ENCODE measurements around the gene XXYLT1.

XXYLT1 gene

GRCh38 chr3:195207056-195207455, 63.9 kb downstream of the XXYLT1 start:
- DNase-seq (ENCODE audit: low read depth in 2 of 2): no peak
- no peak overlapping the region for H3K4me3 ChIP-seq (replicated peaks in 1 of 2; ENCODE audit: low read depth in 2 of 2, low read length in 2 of 2)
- TF ChIP-seq CTCF (IDR thresholded peaks at IDR 0.05; ENCODE audit: low read depth, low read length): no peak

GRCh38 chr3:195204360-195205163, 66.4 kb downstream of the XXYLT1 start:
- no peak for TF ChIP-seq CTCF (IDR thresholded peaks at IDR 0.05; ENCODE audit: low read depth, low read length)
- peak; percentile 48 to 84 for DNase-seq (ENCODE audit: low read depth in 2 of 2)
- H3K4me3 ChIP-seq (replicated peaks in 1 of 2; ENCODE audit: low read depth in 2 of 2, low read length in 2 of 2): no peak overlapping the region

- no peak for TF ChIP-seq CTCF (IDR thresholded peaks at IDR 0.05; ENCODE audit: low read depth, low read length)
- no peak for DNase-seq (ENCODE audit: low read depth in 2 of 2)
- H3K4me3 ChIP-seq (replicated peaks in 1 of 2; ENCODE audit: low read depth in 2 of 2, low read length in 2 of 2): no peak overlapping the region
Observed at GRCh38 chr3:195203606-195204005, 67.4 kb downstream of the XXYLT1 start.

GRCh38 chr3:195201295-195201694, 69.7 kb downstream of the XXYLT1 start:
- no peak for DNase-seq (ENCODE audit: low read depth in 2 of 2)
- TF ChIP-seq CTCF (IDR thresholded peaks at IDR 0.05; ENCODE audit: low read depth, low read length): no peak
- no peak overlapping the region for H3K4me3 ChIP-seq (replicated peaks in 1 of 2; ENCODE audit: low read depth in 2 of 2, low read length in 2 of 2)

DNA sequence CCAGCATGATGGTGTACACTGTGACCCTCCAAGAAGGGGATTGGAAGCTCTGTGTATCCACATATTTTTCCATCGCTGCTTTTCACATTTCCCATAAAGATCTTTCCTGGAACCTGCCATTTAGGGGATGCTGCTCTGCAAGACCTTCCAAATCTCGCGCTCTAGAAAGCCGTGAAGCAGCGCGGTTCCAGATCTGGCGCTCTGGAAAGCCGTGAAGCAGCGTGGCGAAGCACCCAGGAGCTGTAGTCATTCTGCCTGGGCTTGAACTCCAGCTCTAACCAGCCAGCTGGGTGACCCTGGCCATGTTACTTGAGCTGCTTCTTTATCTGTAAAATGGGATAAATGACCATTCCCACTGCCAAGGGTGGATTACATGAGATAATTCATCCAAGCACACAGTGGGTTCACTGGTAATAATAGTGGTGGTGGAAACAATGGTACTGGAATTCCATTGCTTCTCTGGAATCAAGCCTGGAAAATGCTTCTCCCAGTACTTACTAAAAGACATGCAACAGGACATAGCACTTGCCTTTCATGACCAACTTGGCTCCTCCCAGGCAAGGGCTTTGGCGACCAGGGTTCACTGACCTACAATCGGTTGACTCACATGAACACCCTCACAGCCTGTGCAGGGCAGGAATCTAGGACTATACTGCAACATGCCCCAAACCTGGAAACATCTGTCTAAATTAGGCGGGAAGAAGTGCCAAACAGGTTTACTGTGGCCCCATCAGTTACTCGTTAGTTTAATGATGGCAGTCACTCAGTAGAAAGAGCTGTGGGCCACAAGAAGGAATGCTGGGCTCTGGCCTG, 70.7 kb downstream of the XXYLT1 start:
- no peak for DNase-seq (ENCODE audit: low read depth in 2 of 2)
- no peak overlapping the region for H3K4me3 ChIP-seq (replicated peaks in 1 of 2; ENCODE audit: low read depth in 2 of 2, low read length in 2 of 2)
- TF ChIP-seq CTCF (IDR thresholded peaks at IDR 0.05; ENCODE audit: low read depth, low read length): no peak

DNA sequence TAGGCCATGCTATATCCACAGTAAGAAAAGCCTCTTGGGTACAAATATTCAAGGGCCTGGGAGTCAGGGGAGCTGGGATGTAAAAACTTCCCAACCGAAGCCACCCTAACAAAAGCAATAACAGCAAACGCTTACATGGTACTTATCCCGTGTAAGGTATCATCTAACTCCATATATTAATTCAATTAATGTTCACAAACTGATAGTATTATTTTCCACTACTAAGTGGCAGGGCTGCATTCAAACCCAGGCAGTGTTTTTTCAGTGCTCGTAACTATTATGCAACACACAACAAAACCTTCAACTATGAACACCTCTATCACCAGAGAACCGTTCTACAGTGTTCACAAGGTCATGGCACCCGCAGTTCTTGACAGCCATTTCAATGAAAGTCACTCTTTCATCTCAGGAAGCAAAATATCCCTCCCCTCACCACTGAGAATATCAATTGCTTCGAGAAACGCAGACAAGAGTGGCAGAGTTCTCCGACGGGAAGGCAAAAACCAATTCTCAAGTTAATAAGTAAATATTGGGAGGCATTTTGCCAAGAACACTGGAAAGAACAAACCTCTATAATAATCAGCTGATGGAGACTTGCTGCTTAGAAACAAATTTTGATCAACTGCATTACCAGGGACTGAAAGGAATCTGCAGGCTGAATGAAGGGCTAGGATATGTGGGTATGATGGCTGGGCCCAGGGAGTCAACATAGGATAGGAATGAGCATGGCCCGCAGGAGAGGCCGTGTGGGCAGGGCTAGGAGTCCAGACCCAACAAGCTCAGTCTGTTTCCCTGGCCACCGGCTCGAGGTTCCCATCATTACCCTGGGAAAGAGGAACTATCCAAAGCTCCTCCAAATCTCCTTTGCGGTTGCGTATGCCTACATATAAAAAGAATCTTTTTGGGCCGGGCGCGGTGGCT, 72.3 kb downstream of the XXYLT1 start:
- no peak overlapping the region for H3K4me3 ChIP-seq (replicated peaks in 1 of 2; ENCODE audit: low read depth in 2 of 2, low read length in 2 of 2)
- no peak for TF ChIP-seq CTCF (IDR thresholded peaks at IDR 0.05; ENCODE audit: low read depth, low read length)
- DNase-seq (ENCODE audit: low read depth in 2 of 2): no peak

All from cardiac fibroblast (primary cell).